ENCODE data around the gene WDR93.
A peak's percentile ranks its signal among the peaks of the same experiment; 100 is the strongest.

WDR93 gene

GRCh38 chr15:89693091-89693490, 2.5 kb downstream of the WDR93 start:
- no peak for DNase-seq

- no peak for DNase-seq
These were observed 3.1 kb downstream of the WDR93 start for GRCh38 chr15:89693696-89694095.

- DNase-seq: no peak
These were observed 4.6 kb downstream of the WDR93 start for GRCh38 chr15:89695198-89695597.

GRCh38 chr15:89704411-89704810, 13.8 kb downstream of the WDR93 start:
- DNase-seq: peak; percentile 67

- DNase-seq: no peak
These were observed 17.0 kb downstream of the WDR93 start for GRCh38 chr15:89707577-89707976.

- no peak for DNase-seq
These were observed 24.2 kb downstream of the WDR93 start for GRCh38 chr15:89714775-89715174.

GRCh38 chr15:89723031-89723430, 32.4 kb downstream of the WDR93 start:
- DNase-seq: no peak

GRCh38 chr15:89724621-89725020, 34.0 kb downstream of the WDR93 start:
- no peak for DNase-seq

- DNase-seq: no peak
These were observed 34.5 kb downstream of the WDR93 start for GRCh38 chr15:89725064-89725463.

GRCh38 chr15:89728254-89728653, 37.6 kb downstream of the WDR93 start:
- peak; percentile 28 for DNase-seq

- no peak for DNase-seq
These were observed 40.7 kb downstream of the WDR93 start for GRCh38 chr15:89731275-89731674.

GRCh38 chr15:89732451-89733172, 42.0 kb downstream of the WDR93 start:
- no peak for DNase-seq

- no peak for DNase-seq
These were observed 45.2 kb downstream of the WDR93 start for GRCh38 chr15:89735773-89736172.

- peak; percentile 60 for DNase-seq
These were observed 49.5 kb downstream of the WDR93 start for GRCh38 chr15:89740137-89740536.

GRCh38 chr15:89743011-89743410, 52.4 kb downstream of the WDR93 start:
- no peak for DNase-seq

GRCh38 chr15:89743594-89743993, 53.0 kb downstream of the WDR93 start:
- DNase-seq: no peak

- DNase-seq: no peak
These were observed 54.5 kb downstream of the WDR93 start for GRCh38 chr15:89745131-89745530.

GRCh38 chr15:89745768-89746167, 55.2 kb downstream of the WDR93 start:
- no peak for DNase-seq

GRCh38 chr15:89746386-89746780, 55.8 kb downstream of the WDR93 start:
- no peak for DNase-seq

GRCh38 chr15:89747708-89748682, 57.4 kb downstream of the WDR93 start:
- DNase-seq: no peak

GRCh38 chr15:89749054-89749453, 58.4 kb downstream of the WDR93 start:
- DNase-seq: no peak

- DNase-seq: no peak
These were observed 58.9 kb downstream of the WDR93 start for GRCh38 chr15:89749526-89749925.

GRCh38 chr15:89749951-89750559, 59.4 kb downstream of the WDR93 start:
- DNase-seq: no peak

Measured in NCI-H226 (cell line).